ENCODE measurements around the gene C11orf87. TPM values are rescaled to one million over a fixed set of nuclear protein-coding genes. Genes with fewer than 3 reads are reported as not detected.

Gene C11orf87
- total and polyA plus RNA-seq, 12 donors: under 0.01 to 0.27 (median 0.06) TPM; not detected in 5

GRCh38 chr11:109422870-109423465 is 978 bp downstream of the C11orf87 start:
- Histone ChIP-seq H3K4me1 (peaks cover 0 to 18% (median 7%) of the 10 kb centered on the region in 9 donors), H3K27me3 (peaks cover 0 to 56% (median 40%) of the 10 kb centered on the region in 7 donors)
- peak in 5 of 8 donors; percentile 37 to 67 (median 49) for ATAC-seq

DNA sequence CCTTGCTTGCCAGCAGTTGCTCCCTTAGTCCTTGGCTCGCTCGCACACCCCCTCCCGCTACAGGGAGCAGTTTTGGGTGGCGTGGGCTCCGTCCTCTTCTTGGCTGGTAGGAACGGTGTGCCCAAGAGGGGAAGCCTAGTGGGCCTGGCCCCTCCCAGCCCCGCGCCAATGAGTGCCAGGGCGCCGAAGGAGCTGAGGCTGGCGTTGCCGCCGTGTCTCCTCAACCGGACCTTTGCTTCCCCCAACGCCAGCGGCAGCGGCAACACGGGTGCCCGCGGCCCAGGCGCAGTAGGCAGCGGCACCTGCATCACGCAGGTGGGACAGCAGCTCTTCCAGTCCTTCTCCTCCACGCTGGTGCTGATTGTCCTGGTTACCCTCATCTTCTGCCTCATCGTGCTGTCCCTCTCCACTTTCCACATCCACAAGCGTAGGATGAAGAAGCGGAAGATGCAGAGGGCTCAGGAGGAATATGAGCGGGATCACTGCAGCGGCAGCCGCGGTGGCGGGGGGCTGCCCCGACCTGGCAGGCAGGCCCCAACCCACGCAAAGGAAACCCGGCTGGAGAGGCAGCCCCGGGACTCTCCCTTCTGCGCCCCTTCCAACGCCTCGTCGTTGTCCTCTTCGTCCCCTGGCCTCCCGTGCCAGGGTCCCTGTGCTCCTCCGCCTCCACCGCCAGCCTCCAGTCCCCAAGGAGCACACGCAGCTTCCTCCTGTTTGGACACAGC is 1.6 kb downstream of the C11orf87 start:
- TF ChIP-seq, protein P1, sequence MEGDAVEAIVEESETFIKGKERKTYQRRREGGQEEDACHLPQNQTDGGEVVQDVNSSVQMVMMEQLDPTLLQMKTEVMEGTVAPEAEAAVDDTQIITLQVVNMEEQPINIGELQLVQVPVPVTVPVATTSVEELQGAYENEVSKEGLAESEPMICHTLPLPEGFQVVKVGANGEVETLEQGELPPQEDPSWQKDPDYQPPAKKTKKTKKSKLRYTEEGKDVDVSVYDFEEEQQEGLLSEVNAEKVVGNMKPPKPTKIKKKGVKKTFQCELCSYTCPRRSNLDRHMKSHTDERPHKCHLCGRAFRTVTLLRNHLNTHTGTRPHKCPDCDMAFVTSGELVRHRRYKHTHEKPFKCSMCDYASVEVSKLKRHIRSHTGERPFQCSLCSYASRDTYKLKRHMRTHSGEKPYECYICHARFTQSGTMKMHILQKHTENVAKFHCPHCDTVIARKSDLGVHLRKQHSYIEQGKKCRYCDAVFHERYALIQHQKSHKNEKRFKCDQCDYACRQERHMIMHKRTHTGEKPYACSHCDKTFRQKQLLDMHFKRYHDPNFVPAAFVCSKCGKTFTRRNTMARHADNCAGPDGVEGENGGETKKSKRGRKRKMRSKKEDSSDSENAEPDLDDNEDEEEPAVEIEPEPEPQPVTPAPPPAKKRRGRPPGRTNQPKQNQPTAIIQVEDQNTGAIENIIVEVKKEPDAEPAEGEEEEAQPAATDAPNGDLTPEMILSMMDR (IDR thresholded peaks at IDR 0.05): no peak
- 18 to 24% methylated on average over 45 of the region's 45 CpGs for WGBS, 2 donors
- H3K4me3 ChIP-seq: peak overlapping the region in 9 of 10 donors; percentile 16 to 48 (median 37)
- intact Hi-C loops (cut with DNase I): no loop called here
- ATAC-seq (peak in 2 of 8 donors; percentile 27 to 51), DNase-seq (peak in 1 of 2 donors; percentile 13)
- H3K36me3 ChIP-seq: no peaks in the 10 kb centered on the region
- H3K9me3 ChIP-seq: no peaks in the 10 kb centered on the region
- H3K4me1 ChIP-seq: peaks cover 0 to 18% (median 7%) of the 10 kb centered on the region in 9 donors
- peaks cover 0 to 56% (median 40%) of the 10 kb centered on the region in 7 donors for H3K27me3 ChIP-seq
- no peak overlapping the region for H3K27ac ChIP-seq

More at GRCh38 chr11:109422870-109423465, 978 bp downstream of the C11orf87 start:
- 0 to 1% methylated on average over 43 of the region's 43 CpGs for WGBS, 2 donors
- Histone ChIP-seq H3K4me3 (peak overlapping the region in 9 of 10 donors; percentile 16 to 48 (median 37)), H3K36me3 (no peaks in the 10 kb centered on the region), H3K27ac (no peak overlapping the region), H3K9me3 (no peaks in the 10 kb centered on the region)
- intact Hi-C loops (cut with DNase I): no loop called here
- peak in 1 of 2 donors; percentile 18 for DNase-seq
- TF ChIP-seq, protein P1 (IDR thresholded peaks at IDR 0.05): no peak

DNA sequence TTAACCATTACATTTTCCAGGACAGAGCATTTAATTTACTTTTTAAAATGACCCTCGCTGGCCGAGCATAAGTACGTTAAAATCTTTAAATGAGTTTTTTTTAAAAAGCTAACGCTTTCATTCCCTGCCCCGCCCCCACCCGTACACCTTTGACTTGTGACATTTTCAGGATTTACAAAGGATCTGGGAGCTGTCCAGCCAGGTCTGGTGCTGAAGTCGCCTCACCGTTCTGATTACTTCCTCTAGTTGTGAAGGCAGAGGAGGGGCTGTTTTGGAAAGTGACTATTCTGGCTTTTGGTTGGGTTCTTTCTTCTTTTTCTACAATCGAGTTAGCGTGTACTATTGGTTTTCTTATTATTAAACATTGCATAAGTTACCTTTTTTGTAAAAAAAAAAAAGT is 2.9 kb downstream of the C11orf87 start:
- ATAC-seq (no peak), DNase-seq (peak in 1 of 2 donors; percentile 11)
- H3K27me3 ChIP-seq: peaks cover 0 to 50% (median 40%) of the 10 kb centered on the region in 7 donors
- peaks cover 0 to 18% (median 7%) of the 10 kb centered on the region in 9 donors for H3K4me1 ChIP-seq
- TF ChIP-seq, protein P1 (IDR thresholded peaks at IDR 0.05): no peak
- no peak overlapping the region for H3K4me3 ChIP-seq
- 18 to 20% methylated on average over 10 of the region's 10 CpGs for WGBS, 2 donors
- no peaks in the 10 kb centered on the region for H3K36me3 ChIP-seq
- no peaks in the 10 kb centered on the region for H3K9me3 ChIP-seq
- no peak overlapping the region for H3K27ac ChIP-seq
- intact Hi-C loops (cut with DNase I): no loop called here

DNA sequence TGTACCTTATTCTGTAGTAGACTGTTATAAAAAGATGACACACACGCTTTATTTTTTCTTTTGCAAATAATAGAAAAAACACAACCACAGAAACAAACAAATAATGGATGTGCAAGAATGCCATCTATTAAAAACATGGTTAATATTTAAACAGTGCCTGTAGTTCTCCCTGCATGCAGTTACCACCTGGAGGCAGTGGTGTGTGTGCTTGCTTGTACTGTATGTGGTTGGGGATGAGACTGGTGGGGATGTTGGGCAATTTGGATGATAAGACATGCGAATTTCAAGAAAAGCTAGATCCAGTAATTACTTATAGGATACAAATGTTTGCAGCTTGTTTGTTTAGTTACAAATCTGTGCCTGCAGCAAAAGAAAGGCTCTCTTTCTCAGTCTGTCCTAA is 3.6 kb downstream of the C11orf87 start:
- Histone ChIP-seq H3K9me3 (no peaks in the 10 kb centered on the region), H3K27me3 (peaks cover 0 to 44% (median 38%) of the 10 kb centered on the region in 7 donors), H3K27ac (no peak overlapping the region), H3K36me3 (no peaks in the 10 kb centered on the region), H3K4me1 (peaks cover 0 to 18% (median 7%) of the 10 kb centered on the region in 9 donors), H3K4me3 (no peak overlapping the region)
- ATAC-seq (no peak), DNase-seq (no peak)
- TF ChIP-seq, protein P1 (IDR thresholded peaks at IDR 0.05): no peak
- WGBS, 2 donors: 55% methylated on average over 2 of the region's 2 CpGs
- intact Hi-C loops (cut with DNase I): no loop called here

All from heart right ventricle (tissue), 16 donors.